Panc1 (cell line): ENCODE results near the gene KRIT1. TPM values are rescaled to one million over a fixed set of nuclear protein-coding genes. Genes with fewer than 3 reads are reported as not detected.

Experiments used
- ATAC-seq: fragments of 200-7000 bp; cut with Tn5 transposase; 2 replicates; pipeline ENCODE4 v1.9.1; 2020; ENCODE audit warnings: mild to moderate bottlenecking, moderate library complexity
- BruUV-seq: library from RNA; stranded (reverse); fragments of 400-500 nt; replicated peaks from 2 replicates; lab custom pipeline; 2021; lab: Mats Ljungman, UMichigan
- CTCF ChIA-PET: fragments of 300-600 bp; sonication (Branson Sonifier 250); formaldehyde crosslinking; loops from one replicate; lab custom pipeline; 2022; ENCODE audit warnings: antibody characterized with exemption; lab: Charles Lee
- POLR2A ChIA-PET: fragments of 300-600 bp; sonication (Branson Sonifier 250); formaldehyde crosslinking; loops from one replicate; lab custom pipeline; 2022; ENCODE audit warnings: antibody characterized with exemption; lab: Charles Lee
- DNase-seq: peaks from one replicate; pipeline ENCODE4 v3.0.0-alpha.2; 2010; ENCODE audit warnings: low read depth, low spot score
- H3K27ac ChIP-seq: 2 replicates; pipeline ENCODE4 v1.5.1; 2011; ENCODE audit warnings: mild to moderate bottlenecking, low read length, inconsistent platforms
- H3K27me3 ChIP-seq: fragments of 200-500 bp; sonication (Bioruptor generic); 2 replicates; pipeline ENCODE4 v1.6.0; 2014; ENCODE audit warnings: low read length, inconsistent platforms; ENCODE audit not compliant: control insufficient read depth, insufficient read depth
- H3K36me3 ChIP-seq: fragments of 200-500 bp; sonication (Bioruptor generic); 2 replicates; pipeline ENCODE4 v1.5.1; 2014; ENCODE audit warnings: inconsistent platforms, mild to moderate bottlenecking, low read length, moderate library complexity; ENCODE audit not compliant: control insufficient read depth, insufficient read depth
- H3K4me1 ChIP-seq: 2 replicates; pipeline ENCODE4 v1.5.1; 2011; ENCODE audit warnings: inconsistent platforms, mild to moderate bottlenecking, low read length, moderate library complexity; ENCODE audit not compliant: control insufficient read depth, insufficient read depth
- H3K4me3 ChIP-seq, 2 experiments: 2 replicates each; pipeline ENCODE4 v1.5.1; 2011 to 2012; ENCODE audit warnings: low read depth in 2 of 2, low read length in 2 of 2, mild to moderate bottlenecking in 2 of 2, inconsistent platforms in 1 of 2, moderate library complexity in 1 of 2
- H3K9me3 ChIP-seq: fragments of 200-500 bp; sonication (Bioruptor generic); 2 replicates; pipeline ENCODE4 v1.5.1; 2014; ENCODE audit warnings: low read depth, mild to moderate bottlenecking, inconsistent platforms, low read length, moderate library complexity; ENCODE audit not compliant: control insufficient read depth, insufficient read depth
- CTCF ChIP-seq: fragments of 450-650 bp; IDR thresholded peaks from 2 replicates; pipeline ENCODE4 v1.5.1; 2017; ENCODE audit warnings: mild to moderate bottlenecking
- POLR2AphosphoS5 ChIP-seq: IDR thresholded peaks from 2 replicates; pipeline ENCODE4 v1.6.1; 2012; ENCODE audit warnings: mild to moderate bottlenecking, low read depth, low read length, moderate library complexity
- REST ChIP-seq, 2 experiments: IDR thresholded peaks; 2 replicates each; pipeline ENCODE4 v1.6.1; 2011 to 2012; ENCODE audit warnings: low read depth in 2 of 2, control low read depth in 1 of 2, low read length in 1 of 2, mild to moderate bottlenecking in 1 of 2, moderate library complexity in 1 of 2; ENCODE audit not compliant: insufficient read depth in 1 of 2
- SIN3A ChIP-seq: IDR thresholded peaks from 2 replicates; pipeline ENCODE4 v1.6.1; 2012; ENCODE audit warnings: low read depth, mild to moderate bottlenecking, low read length, moderate library complexity, borderline replicate concordance; ENCODE audit not compliant: insufficient read depth
- TCF7L2 ChIP-seq: IDR thresholded peaks from 2 replicates; pipeline ENCODE4 v1.6.1; 2011; ENCODE audit warnings: mild to moderate bottlenecking, low read depth, low read length, inconsistent platforms
- in situ Hi-C: cut with HindIII; loops from 2 replicates; pipeline ENCODE4 v1.10.0; 2016; ENCODE audit warnings: low sequenced_read_pairs, low pct_unique_long_range_greater_than_20kb
- intact Hi-C: fragments of 100-400 bp; cut with micrococcal nuclease; formaldehyde crosslinking; loops from one replicate; pipeline ENCODE4 v1.10.0; 2022; ENCODE audit not compliant: unreplicated experiment
- total RNA-seq: library from RNA; stranded (reverse); gene quantifications from one replicate; pipeline ENCODE4 v1.2.1, GENCODE V29; 2021; ENCODE audit not compliant: unreplicated experiment

The KRIT1 gene
- total RNA-seq, 1 experiment from 2014 or later, result 50.1 TPM

GRCh38 chr7:92289321-92289720 lies 43.6 kb upstream of the KRIT1 start:
- POLR2A ChIA-PET, result no interaction called here
- CTCF ChIA-PET, result no interaction called here
- no TSS peak for BruUV-seq

GRCh38 chr7:92282930-92283329 lies 37.2 kb upstream of the KRIT1 start:
- intact Hi-C loops, result no loop called here
- Histone ChIP-seq H3K4me3 (no peak overlapping the region), H3K27me3 (no peaks in the 10 kb centered on the region), H3K4me1 (no peaks in the 10 kb centered on the region), H3K27ac (no peak overlapping the region), H3K36me3 (no peaks in the 10 kb centered on the region), H3K9me3 (no peaks in the 10 kb centered on the region)
- no peak for ATAC-seq
- ChIA-PET CTCF (no interaction called here), POLR2A (no interaction called here)
- no peak for DNase-seq
- TF ChIP-seq REST (IDR thresholded peaks at IDR 0.05; ENCODE audit: insufficient read depth in 1 of 2, low read depth in 2 of 2, low read length in 1 of 2) (no peak), SIN3A (no peak), POLR2AphosphoS5 (no peak), CTCF (no peak)
- BruUV-seq, result no TSS peak
- in situ Hi-C loops, result no loop called here

More at GRCh38 chr7:92289321-92289720, 43.6 kb upstream of the KRIT1 start:
- H3K27me3 ChIP-seq, result no peaks in the 10 kb centered on the region
- no peak for DNase-seq
- H3K4me3 ChIP-seq, result no peak overlapping the region
- no peaks in the 10 kb centered on the region for H3K36me3 ChIP-seq
- H3K27ac ChIP-seq, result no peak overlapping the region
- TF ChIP-seq SIN3A (no peak), REST (IDR thresholded peaks at IDR 0.05; ENCODE audit: insufficient read depth in 1 of 2, low read depth in 2 of 2, low read length in 1 of 2) (no peak), POLR2AphosphoS5 (no peak), CTCF (no peak), TCF7L2 (no peak)
- in situ Hi-C loops (no loop called here), intact Hi-C loops (no loop called here)
- no peak for ATAC-seq
- H3K4me1 ChIP-seq, result peaks cover 5% of the 10 kb centered on the region; the same call in 1 of the 2 replicates
- no peaks in the 10 kb centered on the region for H3K9me3 ChIP-seq
